GM12878 (cell line): ENCODE data around the gene MEN1. TPM values are rescaled to one million over a fixed set of nuclear protein-coding genes. Genes with fewer than 3 reads are reported as not detected.

Experiments
- ATAC-seq: fragments of 200-7000 bp; cut with Tn5 transposase; 3 replicates; pipeline ENCODE4 v1.9.1; 2020; ENCODE audit warnings: mild to moderate bottlenecking, moderate library complexity
- BruUV-seq: library from RNA; stranded (reverse); fragments of 400-500 nt; replicated peaks from 2 replicates; lab custom pipeline; 2021; lab: Mats Ljungman, UMichigan
- CTCF ChIA-PET: fragments of 300-600 bp; sonication (Branson Sonifier 250); formaldehyde crosslinking; extraction: SDS; loops from one replicate; lab custom pipeline; 2021; ENCODE audit warnings: inconsistent platforms; lab: Yijun Ruan, JAX
- POLR2A ChIA-PET: fragments of 350-600 bp; formaldehyde crosslinking; extraction: SDS; loops from one replicate; lab custom pipeline; 2021; ENCODE audit warnings: inconsistent platforms; lab: Charles Lee
- RAD21 ChIA-PET: fragments of 300-600 bp; sonication (Branson Sonifier 250); formaldehyde crosslinking; loops from one replicate; lab custom pipeline; 2023; ENCODE audit warnings: antibody characterized with exemption; ENCODE audit not compliant: unreplicated experiment; lab: Charles Lee
- SMC1A ChIA-PET: fragments of 300-600 bp; sonication (Branson Sonifier 250); formaldehyde crosslinking; loops from one replicate; lab custom pipeline; 2023; ENCODE audit not compliant: unreplicated experiment, uncharacterized antibody; lab: Charles Lee
- DNase-seq: peaks from one replicate; pipeline ENCODE4 v3.0.0-alpha.2; 2011; ENCODE audit warnings: low read depth, low spot score
- FAIRE-seq: peaks from 3 replicates; lab custom pipeline; 2011; peaks lifted over from hg19 to GRCh38; lab: Jason Lieb, UNC
- H2AFZ ChIP-seq: 2 replicates; pipeline ENCODE4 v1.6.0; 2011; ENCODE audit warnings: low read depth, low read length, control low read depth; ENCODE audit not compliant: control insufficient read depth
- H3K27ac ChIP-seq: 2 replicates; pipeline ENCODE4 v1.5.1; 2011; ENCODE audit warnings: control low read depth; ENCODE audit not compliant: control insufficient read depth, insufficient read depth
- H3K27me3 ChIP-seq, 2 experiments: replicated peaks in 1 of 2; 2 replicates each; pipeline versions ENCODE4 v1.6.0 to v1.6.1; 2011; ENCODE audit warnings: low read length in 1 of 2; ENCODE audit not compliant: control insufficient read depth in 2 of 2, insufficient read depth in 2 of 2
- H3K36me3 ChIP-seq, 2 experiments: 2 replicates each; pipeline ENCODE4 v1.5.1; 2011; ENCODE audit warnings: low read length in 1 of 2; ENCODE audit not compliant: control insufficient read depth in 2 of 2, insufficient read depth in 2 of 2
- H3K4me1 ChIP-seq: 2 replicates; pipeline ENCODE4 v1.6.1; 2011; ENCODE audit warnings: mild to moderate bottlenecking, low read length, moderate library complexity, mixed read lengths; ENCODE audit not compliant: control insufficient read depth, insufficient read depth
- H3K4me2 ChIP-seq: 2 replicates; pipeline ENCODE4 v1.6.0; 2011; ENCODE audit warnings: control low read depth; ENCODE audit not compliant: control insufficient read depth, insufficient read depth
- H3K4me3 ChIP-seq: fragments of 200-600 bp; sonication (generic); 2 replicates; pipeline ENCODE4 v1.5.1; 2016
- H3K79me2 ChIP-seq: 2 replicates; pipeline ENCODE4 v1.6.0; 2011; ENCODE audit warnings: low read length; ENCODE audit not compliant: control insufficient read depth, insufficient read depth
- H3K9ac ChIP-seq: 2 replicates; pipeline ENCODE4 v1.8.0; 2011; ENCODE audit warnings: low read length, control low read depth, mixed read lengths; ENCODE audit not compliant: control insufficient read depth, insufficient read depth
- H3K9me3 ChIP-seq: replicated peaks from 3 replicates; pipeline ENCODE4 v1.5.1; 2011; ENCODE audit warnings: mild to moderate bottlenecking, low read length; ENCODE audit not compliant: control insufficient read depth, insufficient read depth
- H4K20me1 ChIP-seq: 2 replicates; pipeline ENCODE4 v1.6.0; 2011; ENCODE audit not compliant: control insufficient read depth, insufficient read depth
- BACH1 ChIP-seq: fragments of 450-650 bp; IDR thresholded peaks from 2 replicates; pipeline ENCODE4 v1.6.1; 2017; ENCODE audit warnings: mild to moderate bottlenecking, borderline replicate concordance
- GATAD2B ChIP-seq: fragments of 450-650 bp; conservative IDR thresholded peaks from 2 replicates; pipeline ENCODE4 v1.6.1; 2017; ENCODE audit warnings: low read depth, mild to moderate bottlenecking, moderate library complexity
- MTA2 ChIP-seq: fragments of 450-650 bp; IDR thresholded peaks from 2 replicates; pipeline ENCODE4 v1.6.1; 2016; ENCODE audit warnings: low read depth, mild to moderate bottlenecking, moderate library complexity
- MTA3 ChIP-seq: IDR thresholded peaks from 2 replicates; pipeline ENCODE4 v1.6.1; 2012; ENCODE audit warnings: low read length, inconsistent platforms, borderline replicate concordance
- SREBF2 ChIP-seq: IDR thresholded peaks from 2 replicates; pipeline ENCODE4 v1.6.1; 2012; ENCODE audit warnings: mild to moderate bottlenecking, low read length
- STAT1 ChIP-seq: fragments of 450-650 bp; conservative IDR thresholded peaks from 2 replicates; pipeline ENCODE4 v1.6.1; 2014; ENCODE audit warnings: antibody characterized with exemption, mild to moderate bottlenecking
- TCF7 ChIP-seq: IDR thresholded peaks from 2 replicates; pipeline ENCODE4 v1.6.1; 2014; ENCODE audit warnings: antibody characterized with exemption, borderline replicate concordance
- WGBS: methylation state at CpG from one replicate; pipeline ENCODE4 v1.1.6; 2016; ENCODE audit warnings: low lambda C conversion rate; ENCODE audit not compliant: insufficient replicate concordance, insufficient coverage; ENCODE audit errors: missing lambda C conversion rate; 5-methylcytosine and 5-hydroxymethylcytosine counted together
- in situ Hi-C: fragments of 300-500 bp; cut with MboI; formaldehyde crosslinking; loops from 9 replicates; pipeline ENCODE4 v1.14.3; 2018; ENCODE audit warnings: mixed read lengths
- intact Hi-C: fragments of 100-400 bp; cut with micrococcal nuclease; formaldehyde crosslinking; loops from one replicate; pipeline ENCODE4 v1.14.2; 2022; ENCODE audit not compliant: unreplicated experiment
- polyA plus RNA-seq, 11 experiments: library from polyadenylated mRNA; depleted of rRNA in 4 of 11; unstranded in 6 of 11; stranded (reverse) in 5 of 11; fragments of >200 nt; fragmentation: Nextera tagmentation in 4 of 11; fragmentation: Illumina TruSeq in 1 of 11; extraction: Ambion mirVana in 4 of 11; extraction: Trizol in 1 of 11; gene quantifications; 1 replicate in 1 of 11; 2 replicates in 10 of 11; pipeline versions ENCODE4 v1.2.1 to v1.2.3, GENCODE V29; 2011 to 2016; ENCODE audit warnings: inconsistent platforms in 2 of 11, missing spikeins in 2 of 11, low read depth in 1 of 11
- total RNA-seq, 4 experiments: library from RNA; depleted of rRNA in 3 of 4; stranded (reverse); fragments of >200 nt in 3 of 4; fragmentation: Illumina TruSeq in 1 of 4; extraction: Trizol in 1 of 4; gene quantifications; 2 replicates each; pipeline versions ENCODE4 v1.2.1 to v1.2.3, GENCODE V29; 2013 to 2021
- TF ChIP-seq, protein P1 (sequence below): IDR thresholded peaks from 2 replicates; pipeline ENCODE4 v1.6.1; 2012; ENCODE audit warnings: low read length, inconsistent platforms
- TF ChIP-seq, protein P2 (sequence below): fragments of 450-650 bp; IDR thresholded peaks from 2 replicates; pipeline ENCODE4 v1.6.1; 2017; ENCODE audit warnings: antibody characterized with exemption, mild to moderate bottlenecking, moderate library complexity
- TF ChIP-seq, protein P3 (sequence below): fragments of 450-650 bp; conservative IDR thresholded peaks from 2 replicates; pipeline ENCODE4 v1.6.1; 2017; ENCODE audit warnings: mild to moderate bottlenecking, moderate library complexity
- TF ChIP-seq, protein P4 (sequence below): IDR thresholded peaks from 2 replicates; pipeline ENCODE4 v1.6.1; 2011; ENCODE audit warnings: low read depth, mild to moderate bottlenecking, low read length, moderate library complexity, borderline replicate concordance; ENCODE audit errors: extremely low read depth
- TF ChIP-seq, protein P5 (sequence below): IDR thresholded peaks from 2 replicates; pipeline ENCODE4 v1.6.1; 2011; ENCODE audit warnings: low read depth, low read length, improper control_type of control experiment, borderline replicate concordance
- TF ChIP-seq, protein P6 (sequence below): fragments of 450-650 bp; IDR thresholded peaks from 2 replicates; pipeline ENCODE4 v1.6.1; 2018; ENCODE audit warnings: borderline replicate concordance, mild to moderate bottlenecking; ENCODE audit not compliant: partially characterized antibody

MEN1 gene
- total and polyA plus RNA-seq, 10 of the 15 experiments (the other 5 are each of a cell fraction or from before 2014, with no cell fraction given), result 2.5 to 39.7 (median 20.7) TPM

DNA sequence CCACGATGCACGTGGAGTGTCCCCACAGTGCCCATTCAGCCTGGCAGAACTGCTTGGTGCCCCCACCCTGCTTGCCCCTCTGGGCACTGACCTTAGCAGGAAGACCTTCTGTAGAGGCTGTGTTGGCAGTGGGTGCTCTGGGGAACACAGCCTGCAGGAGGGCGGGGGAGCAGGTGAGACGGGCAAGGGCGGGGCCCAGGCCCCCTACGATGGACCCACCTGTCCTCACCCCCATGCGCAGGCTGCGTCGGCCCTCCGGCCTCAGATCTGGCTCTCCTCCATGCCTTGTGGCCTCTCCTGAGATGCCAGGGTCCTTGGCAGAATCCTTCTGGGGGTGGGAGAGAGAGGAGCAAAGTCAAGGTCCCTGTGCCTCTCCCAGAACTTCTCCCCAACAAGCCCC is 23.2 kb upstream of the MEN1 start:
- no peak for ATAC-seq
- WGBS, result 69% methylated on average over 8 of the region's 10 CpGs
- Histone ChIP-seq H3K27me3 (no peaks in the 10 kb centered on the region), H3K4me3 (no peak overlapping the region), H3K9ac (no peak overlapping the region), H3K4me1 (peaks cover 3% of the 10 kb centered on the region; the same call in 1 of the 2 replicates), H3K4me2 (no peak overlapping the region), H3K9me3 (no peaks in the 10 kb centered on the region), H4K20me1 (no peaks in the 10 kb centered on the region), H3K27ac (no peak overlapping the region), H3K36me3 (no peaks in the 10 kb centered on the region), H2AFZ (no peak overlapping the region), H3K79me2 (no peaks in the 10 kb centered on the region)
- FAIRE-seq, result no peak
- POLR2A ChIA-PET, result no interaction called here
- RAD21 ChIA-PET, result no interaction called here
- in situ Hi-C loops (no loop called here), intact Hi-C loops (no loop called here)
- BruUV-seq, result no TSS peak
- CTCF ChIA-PET, result no interaction called here
- SMC1A ChIA-PET, result no interaction called here
- no peak for DNase-seq
- TF ChIP-seq, protein P1, sequence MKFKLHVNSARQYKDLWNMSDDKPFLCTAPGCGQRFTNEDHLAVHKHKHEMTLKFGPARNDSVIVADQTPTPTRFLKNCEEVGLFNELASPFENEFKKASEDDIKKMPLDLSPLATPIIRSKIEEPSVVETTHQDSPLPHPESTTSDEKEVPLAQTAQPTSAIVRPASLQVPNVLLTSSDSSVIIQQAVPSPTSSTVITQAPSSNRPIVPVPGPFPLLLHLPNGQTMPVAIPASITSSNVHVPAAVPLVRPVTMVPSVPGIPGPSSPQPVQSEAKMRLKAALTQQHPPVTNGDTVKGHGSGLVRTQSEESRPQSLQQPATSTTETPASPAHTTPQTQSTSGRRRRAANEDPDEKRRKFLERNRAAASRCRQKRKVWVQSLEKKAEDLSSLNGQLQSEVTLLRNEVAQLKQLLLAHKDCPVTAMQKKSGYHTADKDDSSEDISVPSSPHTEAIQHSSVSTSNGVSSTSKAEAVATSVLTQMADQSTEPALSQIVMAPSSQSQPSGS, result no peak
- TF ChIP-seq, protein P2, sequence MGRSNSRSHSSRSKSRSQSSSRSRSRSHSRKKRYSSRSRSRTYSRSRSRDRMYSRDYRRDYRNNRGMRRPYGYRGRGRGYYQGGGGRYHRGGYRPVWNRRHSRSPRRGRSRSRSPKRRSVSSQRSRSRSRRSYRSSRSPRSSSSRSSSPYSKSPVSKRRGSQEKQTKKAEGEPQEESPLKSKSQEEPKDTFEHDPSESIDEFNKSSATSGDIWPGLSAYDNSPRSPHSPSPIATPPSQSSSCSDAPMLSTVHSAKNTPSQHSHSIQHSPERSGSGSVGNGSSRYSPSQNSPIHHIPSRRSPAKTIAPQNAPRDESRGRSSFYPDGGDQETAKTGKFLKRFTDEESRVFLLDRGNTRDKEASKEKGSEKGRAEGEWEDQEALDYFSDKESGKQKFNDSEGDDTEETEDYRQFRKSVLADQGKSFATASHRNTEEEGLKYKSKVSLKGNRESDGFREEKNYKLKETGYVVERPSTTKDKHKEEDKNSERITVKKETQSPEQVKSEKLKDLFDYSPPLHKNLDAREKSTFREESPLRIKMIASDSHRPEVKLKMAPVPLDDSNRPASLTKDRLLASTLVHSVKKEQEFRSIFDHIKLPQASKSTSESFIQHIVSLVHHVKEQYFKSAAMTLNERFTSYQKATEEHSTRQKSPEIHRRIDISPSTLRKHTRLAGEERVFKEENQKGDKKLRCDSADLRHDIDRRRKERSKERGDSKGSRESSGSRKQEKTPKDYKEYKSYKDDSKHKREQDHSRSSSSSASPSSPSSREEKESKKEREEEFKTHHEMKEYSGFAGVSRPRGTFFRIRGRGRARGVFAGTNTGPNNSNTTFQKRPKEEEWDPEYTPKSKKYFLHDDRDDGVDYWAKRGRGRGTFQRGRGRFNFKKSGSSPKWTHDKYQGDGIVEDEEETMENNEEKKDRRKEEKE, result no peak
- TF ChIP-seq, protein P3, sequence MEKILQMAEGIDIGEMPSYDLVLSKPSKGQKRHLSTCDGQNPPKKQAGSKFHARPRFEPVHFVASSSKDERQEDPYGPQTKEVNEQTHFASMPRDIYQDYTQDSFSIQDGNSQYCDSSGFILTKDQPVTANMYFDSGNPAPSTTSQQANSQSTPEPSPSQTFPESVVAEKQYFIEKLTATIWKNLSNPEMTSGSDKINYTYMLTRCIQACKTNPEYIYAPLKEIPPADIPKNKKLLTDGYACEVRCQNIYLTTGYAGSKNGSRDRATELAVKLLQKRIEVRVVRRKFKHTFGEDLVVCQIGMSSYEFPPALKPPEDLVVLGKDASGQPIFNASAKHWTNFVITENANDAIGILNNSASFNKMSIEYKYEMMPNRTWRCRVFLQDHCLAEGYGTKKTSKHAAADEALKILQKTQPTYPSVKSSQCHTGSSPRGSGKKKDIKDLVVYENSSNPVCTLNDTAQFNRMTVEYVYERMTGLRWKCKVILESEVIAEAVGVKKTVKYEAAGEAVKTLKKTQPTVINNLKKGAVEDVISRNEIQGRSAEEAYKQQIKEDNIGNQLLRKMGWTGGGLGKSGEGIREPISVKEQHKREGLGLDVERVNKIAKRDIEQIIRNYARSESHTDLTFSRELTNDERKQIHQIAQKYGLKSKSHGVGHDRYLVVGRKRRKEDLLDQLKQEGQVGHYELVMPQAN, result no peak
- TF ChIP-seq, protein P4, sequence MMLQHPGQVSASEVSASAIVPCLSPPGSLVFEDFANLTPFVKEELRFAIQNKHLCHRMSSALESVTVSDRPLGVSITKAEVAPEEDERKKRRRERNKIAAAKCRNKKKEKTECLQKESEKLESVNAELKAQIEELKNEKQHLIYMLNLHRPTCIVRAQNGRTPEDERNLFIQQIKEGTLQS, result no peak
- TF ChIP-seq, protein P5, sequence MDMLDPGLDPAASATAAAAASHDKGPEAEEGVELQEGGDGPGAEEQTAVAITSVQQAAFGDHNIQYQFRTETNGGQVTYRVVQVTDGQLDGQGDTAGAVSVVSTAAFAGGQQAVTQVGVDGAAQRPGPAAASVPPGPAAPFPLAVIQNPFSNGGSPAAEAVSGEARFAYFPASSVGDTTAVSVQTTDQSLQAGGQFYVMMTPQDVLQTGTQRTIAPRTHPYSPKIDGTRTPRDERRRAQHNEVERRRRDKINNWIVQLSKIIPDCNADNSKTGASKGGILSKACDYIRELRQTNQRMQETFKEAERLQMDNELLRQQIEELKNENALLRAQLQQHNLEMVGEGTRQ, result no peak
- no peak for TF ChIP-seq SREBF2
- no peak for TF ChIP-seq MTA2
- TF ChIP-seq, protein P6, sequence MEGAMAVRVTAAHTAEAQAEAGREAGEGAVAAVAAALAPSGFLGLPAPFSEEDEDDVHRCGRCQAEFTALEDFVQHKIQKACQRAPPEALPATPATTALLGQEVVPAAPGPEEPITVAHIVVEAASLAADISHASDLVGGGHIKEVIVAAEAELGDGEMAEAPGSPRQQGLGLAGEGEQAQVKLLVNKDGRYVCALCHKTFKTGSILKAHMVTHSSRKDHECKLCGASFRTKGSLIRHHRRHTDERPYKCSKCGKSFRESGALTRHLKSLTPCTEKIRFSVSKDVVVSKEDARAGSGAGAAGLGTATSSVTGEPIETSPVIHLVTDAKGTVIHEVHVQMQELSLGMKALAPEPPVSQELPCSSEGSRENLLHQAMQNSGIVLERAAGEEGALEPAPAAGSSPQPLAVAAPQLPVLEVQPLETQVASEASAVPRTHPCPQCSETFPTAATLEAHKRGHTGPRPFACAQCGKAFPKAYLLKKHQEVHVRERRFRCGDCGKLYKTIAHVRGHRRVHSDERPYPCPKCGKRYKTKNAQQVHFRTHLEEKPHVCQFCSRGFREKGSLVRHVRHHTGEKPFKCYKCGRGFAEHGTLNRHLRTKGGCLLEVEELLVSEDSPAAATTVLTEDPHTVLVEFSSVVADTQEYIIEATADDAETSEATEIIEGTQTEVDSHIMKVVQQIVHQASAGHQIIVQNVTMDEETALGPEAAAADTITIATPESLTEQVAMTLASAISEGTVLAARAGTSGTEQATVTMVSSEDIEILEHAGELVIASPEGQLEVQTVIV, result no peak
- TF ChIP-seq BACH1, result no peak
- TF ChIP-seq MTA3, result no peak
- TF ChIP-seq GATAD2B, result no peak
- no peak for TF ChIP-seq STAT1
- TF ChIP-seq TCF7, result no peak
